HL-60 (cell line): ENCODE results near the gene NSUN2.

Source experiments
- DNase-seq, 2 experiments: peaks; one replicate each; pipeline ENCODE4 v3.0.0-alpha.2; 2010 to 2020; ENCODE audit warnings: low read depth in 1 of 2, low spot score in 1 of 2
- H3K27ac ChIP-seq: fragments of 250-450 bp; sonication (Bioruptor Pico); replicated peaks from 2 replicates; pipeline ENCODE4 v1.5.1; 2020; ENCODE audit warnings: mild to moderate bottlenecking, moderate library complexity
- H3K27me3 ChIP-seq: fragments of 250-450 bp; sonication (Bioruptor Pico); 2 replicates; pipeline ENCODE4 v1.5.1; 2021; ENCODE audit warnings: mild to moderate bottlenecking, moderate library complexity; ENCODE audit not compliant: insufficient read depth, poor library complexity, severe bottlenecking
- H3K4me3 ChIP-seq: replicated peaks from 2 replicates; pipeline ENCODE4 v1.5.1; 2011; ENCODE audit warnings: mild to moderate bottlenecking, control low read depth, low read length; ENCODE audit not compliant: insufficient read depth
- CTCF ChIP-seq: IDR thresholded peaks from one replicate; pipeline ENCODE4 v1.5.1; 2011; ENCODE audit warnings: low read length, control low read depth, inconsistent platforms; ENCODE audit not compliant: insufficient read depth
- GABPA ChIP-seq: IDR thresholded peaks from 2 replicates; pipeline ENCODE4 v1.6.1; 2012; ENCODE audit warnings: low read depth
- POLR2AphosphoS5 ChIP-seq: IDR thresholded peaks from 2 replicates; pipeline ENCODE4 v1.6.1; 2012; ENCODE audit warnings: low read depth
- SPI1 ChIP-seq: IDR thresholded peaks from 2 replicates; pipeline ENCODE4 v1.6.1; 2012; ENCODE audit warnings: low read depth, mild to moderate bottlenecking, borderline replicate concordance
- TF ChIP-seq, protein P1 (sequence below): IDR thresholded peaks from 2 replicates; pipeline ENCODE4 v1.6.1; 2012; ENCODE audit warnings: low read depth; ENCODE audit not compliant: insufficient replicate concordance

Gene NSUN2

DNA sequence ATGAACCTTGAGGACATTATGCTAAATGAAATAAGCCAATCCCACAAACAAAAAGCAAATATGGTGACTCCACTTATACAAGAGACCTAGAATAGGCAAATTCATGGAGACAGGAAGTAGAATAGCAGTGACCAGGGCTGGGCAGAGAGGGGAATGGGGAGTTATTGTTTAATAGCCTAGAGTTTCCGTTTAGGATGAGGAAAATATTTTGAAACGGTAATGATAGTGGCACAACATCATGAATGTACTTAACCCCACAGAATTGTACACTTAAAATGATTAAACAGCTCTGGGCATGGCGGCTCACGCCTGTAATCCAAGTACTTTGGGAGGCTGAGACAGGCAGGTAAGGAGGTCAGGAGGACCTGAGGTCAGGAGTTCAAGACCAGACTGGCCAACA is 65.8 kb downstream of the NSUN2 start:
- TF ChIP-seq CTCF (no peak), POLR2AphosphoS5 (no peak), SPI1 (no peak), GABPA (no peak)
- TF ChIP-seq, protein P1, sequence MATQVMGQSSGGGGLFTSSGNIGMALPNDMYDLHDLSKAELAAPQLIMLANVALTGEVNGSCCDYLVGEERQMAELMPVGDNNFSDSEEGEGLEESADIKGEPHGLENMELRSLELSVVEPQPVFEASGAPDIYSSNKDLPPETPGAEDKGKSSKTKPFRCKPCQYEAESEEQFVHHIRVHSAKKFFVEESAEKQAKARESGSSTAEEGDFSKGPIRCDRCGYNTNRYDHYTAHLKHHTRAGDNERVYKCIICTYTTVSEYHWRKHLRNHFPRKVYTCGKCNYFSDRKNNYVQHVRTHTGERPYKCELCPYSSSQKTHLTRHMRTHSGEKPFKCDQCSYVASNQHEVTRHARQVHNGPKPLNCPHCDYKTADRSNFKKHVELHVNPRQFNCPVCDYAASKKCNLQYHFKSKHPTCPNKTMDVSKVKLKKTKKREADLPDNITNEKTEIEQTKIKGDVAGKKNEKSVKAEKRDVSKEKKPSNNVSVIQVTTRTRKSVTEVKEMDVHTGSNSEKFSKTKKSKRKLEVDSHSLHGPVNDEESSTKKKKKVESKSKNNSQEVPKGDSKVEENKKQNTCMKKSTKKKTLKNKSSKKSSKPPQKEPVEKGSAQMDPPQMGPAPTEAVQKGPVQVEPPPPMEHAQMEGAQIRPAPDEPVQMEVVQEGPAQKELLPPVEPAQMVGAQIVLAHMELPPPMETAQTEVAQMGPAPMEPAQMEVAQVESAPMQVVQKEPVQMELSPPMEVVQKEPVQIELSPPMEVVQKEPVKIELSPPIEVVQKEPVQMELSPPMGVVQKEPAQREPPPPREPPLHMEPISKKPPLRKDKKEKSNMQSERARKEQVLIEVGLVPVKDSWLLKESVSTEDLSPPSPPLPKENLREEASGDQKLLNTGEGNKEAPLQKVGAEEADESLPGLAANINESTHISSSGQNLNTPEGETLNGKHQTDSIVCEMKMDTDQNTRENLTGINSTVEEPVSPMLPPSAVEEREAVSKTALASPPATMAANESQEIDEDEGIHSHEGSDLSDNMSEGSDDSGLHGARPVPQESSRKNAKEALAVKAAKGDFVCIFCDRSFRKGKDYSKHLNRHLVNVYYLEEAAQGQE = no peak
- Histone ChIP-seq H3K4me3 (no peak overlapping the region), H3K27ac (no peak overlapping the region), H3K27me3 (no peaks in the 10 kb centered on the region)
- no peak for DNase-seq

DNA sequence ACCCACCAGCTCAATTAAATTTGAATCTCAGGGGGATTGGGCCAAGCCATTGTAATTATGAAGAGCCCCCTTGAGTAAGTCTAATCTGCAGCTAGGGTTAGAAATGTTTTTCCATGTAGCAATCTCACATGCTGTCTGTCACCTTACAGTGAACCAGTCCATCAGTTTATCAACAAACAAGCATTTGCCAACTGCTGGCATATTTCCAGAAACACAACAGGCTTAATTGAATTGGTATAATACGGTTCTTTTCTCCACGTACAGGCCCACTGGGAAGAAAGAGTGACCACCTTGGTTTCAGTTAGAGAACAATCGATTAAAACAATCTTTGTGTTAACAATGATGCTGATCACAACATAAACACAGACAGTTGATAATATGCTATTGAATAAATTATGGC is 67.4 kb downstream of the NSUN2 start:
- TF ChIP-seq POLR2AphosphoS5 = no peak
- no peak for TF ChIP-seq CTCF
- TF ChIP-seq, protein P1 = no peak
- TF ChIP-seq SPI1 = no peak
- no peak for TF ChIP-seq GABPA
- H3K4me3 ChIP-seq = no peak overlapping the region
- H3K27ac ChIP-seq = no peak overlapping the region
- no peaks in the 10 kb centered on the region for H3K27me3 ChIP-seq
- DNase-seq = no peak

GRCh38 chr5:6557807-6558575 is 74.9 kb downstream of the NSUN2 start:
- no peak overlapping the region for H3K27ac ChIP-seq
- H3K27me3 ChIP-seq = no peaks in the 10 kb centered on the region
- no peak for DNase-seq
- no peak overlapping the region for H3K4me3 ChIP-seq
- TF ChIP-seq, protein P1 = no peak
- TF ChIP-seq CTCF = no peak
- no peak for TF ChIP-seq SPI1
- TF ChIP-seq GABPA = no peak
- TF ChIP-seq POLR2AphosphoS5 = no peak
